ENCODE results near the gene BABAM2.

GRCh38 chr2:28094739-28095138 is 204.2 kb downstream of the BABAM2 start:
- no peak for TF ChIP-seq EZH2 (IDR thresholded peaks at IDR 0.05; ENCODE audit: low read depth)
- TF ChIP-seq CTCF (conservative IDR thresholded peaks at IDR 0.05) = no peak
